Smooth muscle cell (in vitro differentiated cells): Measurements from ENCODE around the gene LGI4. TPM values are rescaled to one million over a fixed set of nuclear protein-coding genes. Genes with fewer than 3 reads are reported as not detected.

Experiments
- DNase-seq: peaks from one replicate; lab custom pipeline; 2025; ENCODE audit not compliant: unreplicated experiment; lab: John Stamatoyannopoulos, UW
- H2AFZ ChIP-seq: fragments of 200-600 bp; sonication (generic); 2 replicates; pipeline ENCODE4 v1.6.0; 2016; ENCODE audit warnings: antibody characterized with exemption, low read depth, mild to moderate bottlenecking
- H3F3A ChIP-seq: fragments of 200-600 bp; sonication (generic); 2 replicates; pipeline ENCODE4 v1.6.0; 2017; ENCODE audit warnings: antibody characterized with exemption, low read depth
- H3K27ac ChIP-seq: fragments of 200-600 bp; sonication (generic); 2 replicates; pipeline ENCODE4 v1.5.1; 2016; ENCODE audit warnings: low read depth, mild to moderate bottlenecking
- H3K27me3 ChIP-seq: fragments of 200-600 bp; sonication (generic); 2 replicates; pipeline ENCODE4 v1.6.1; 2016; ENCODE audit warnings: low read depth, mild to moderate bottlenecking
- H3K36me3 ChIP-seq: fragments of 200-600 bp; sonication (generic); 2 replicates; pipeline ENCODE4 v1.5.1; 2016; ENCODE audit warnings: low read depth
- H3K4me1 ChIP-seq: fragments of 200-600 bp; sonication (generic); 2 replicates; pipeline ENCODE4 v1.5.1; 2016; ENCODE audit warnings: low read depth
- H3K4me2 ChIP-seq: fragments of 200-600 bp; sonication (generic); 2 replicates; pipeline ENCODE4 v1.6.0; 2016; ENCODE audit warnings: mild to moderate bottlenecking
- H3K4me3 ChIP-seq: fragments of 200-600 bp; sonication (generic); 2 replicates; pipeline ENCODE4 v1.5.1; 2016; ENCODE audit warnings: mild to moderate bottlenecking
- H3K79me2 ChIP-seq: fragments of 200-600 bp; sonication (generic); 2 replicates; pipeline ENCODE4 v1.6.0; 2016; ENCODE audit warnings: low read depth, mild to moderate bottlenecking
- H3K9ac ChIP-seq: fragments of 200-600 bp; sonication (generic); 2 replicates; pipeline ENCODE4 v1.6.0; 2016; ENCODE audit warnings: low read depth
- H3K9me3 ChIP-seq: fragments of 200-600 bp; sonication (generic); replicated peaks from 2 replicates; pipeline ENCODE4 v1.5.1; 2016; ENCODE audit warnings: low read depth
- H4K20me1 ChIP-seq: fragments of 200-600 bp; sonication (generic); 2 replicates; pipeline ENCODE4 v1.6.0; 2016; ENCODE audit warnings: low read depth
- CTCF ChIP-seq: fragments of 200-600 bp; sonication (generic); IDR thresholded peaks from 2 replicates; pipeline ENCODE4 v1.5.1; 2017; ENCODE audit warnings: borderline replicate concordance, mild to moderate bottlenecking, antibody characterized with exemption; ENCODE audit not compliant: insufficient read depth, poor library complexity, severe bottlenecking
- WGBS: methylation state at CpG from one replicate; pipeline ENCODE4 v1.1.7; 2016; ENCODE audit warnings: low lambda C conversion rate; 5-methylcytosine and 5-hydroxymethylcytosine counted together
- polyA plus RNA-seq: library from polyadenylated mRNA; unstranded; fragments of >200 nt; fragmentation: Nextera tagmentation; extraction: Ambion mirVana; gene quantifications from 2 replicates; pipeline ENCODE4 v1.2.1, GENCODE V29; 2016
- total RNA-seq: library from RNA; depleted of rRNA; stranded (reverse); fragments of >200 nt; gene quantifications from 2 replicates; pipeline ENCODE4 v1.2.3, GENCODE V29; 2014

The LGI4 gene
- total and polyA plus RNA-seq, 2 experiments from 2014 or later, result 0.17 to 0.22 TPM

GRCh38 chr19:35128398-35129057, 6.3 kb downstream of the LGI4 start:
- Histone ChIP-seq H3K9ac (no peak overlapping the region), H3K9me3 (no peaks in the 10 kb centered on the region), H3K4me1 (peaks cover under 1% of the 10 kb centered on the region), H3K4me2 (no peak overlapping the region), H4K20me1 (no peaks in the 10 kb centered on the region), H2AFZ (no peak overlapping the region), H3K27ac (no peak overlapping the region), H3F3A (no peaks in the 10 kb centered on the region), H3K27me3 (no peaks in the 10 kb centered on the region), H3K79me2 (no peaks in the 10 kb centered on the region), H3K4me3 (no peak overlapping the region), H3K36me3 (no peaks in the 10 kb centered on the region)
- TF ChIP-seq CTCF, result no peak
- WGBS, result 88% methylated on average over 9 of the region's 9 CpGs
- no peak for DNase-seq

DNA sequence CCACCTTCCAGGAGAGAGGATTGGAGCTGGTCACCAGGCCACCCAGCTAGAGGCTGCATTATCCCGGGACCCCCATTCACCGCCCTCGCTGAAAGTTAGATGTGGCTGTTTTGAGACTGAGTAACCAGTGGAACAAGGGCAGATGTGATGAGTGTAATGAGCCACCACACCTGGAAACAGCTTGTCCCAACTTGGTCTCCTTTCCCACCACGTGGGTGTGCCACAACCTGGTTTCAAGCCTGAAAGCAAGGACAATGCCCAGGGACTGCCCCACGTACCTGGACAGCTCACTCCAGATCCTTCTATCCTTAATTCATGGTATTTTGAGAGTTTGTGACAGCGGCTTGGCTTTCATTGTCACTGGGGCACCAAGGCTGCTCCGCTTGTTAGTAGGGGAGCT, 7.0 kb downstream of the LGI4 start:
- Histone ChIP-seq H3K27me3 (no peaks in the 10 kb centered on the region), H3F3A (no peaks in the 10 kb centered on the region), H3K9ac (no peak overlapping the region), H2AFZ (no peak overlapping the region), H3K4me2 (no peak overlapping the region), H3K27ac (no peak overlapping the region), H3K36me3 (no peaks in the 10 kb centered on the region), H3K4me1 (peaks cover 7% of the 10 kb centered on the region), H4K20me1 (no peaks in the 10 kb centered on the region), H3K79me2 (no peaks in the 10 kb centered on the region), H3K4me3 (no peak overlapping the region), H3K9me3 (no peaks in the 10 kb centered on the region)
- WGBS, result 84% methylated on average over 7 of the region's 7 CpGs
- DNase-seq, result no peak
- no peak for TF ChIP-seq CTCF

GRCh38 chr19:35126624-35126959, 8.3 kb downstream of the LGI4 start:
- no peak overlapping the region for H3K4me2 ChIP-seq
- H4K20me1 ChIP-seq, result no peaks in the 10 kb centered on the region
- H3K36me3 ChIP-seq, result no peaks in the 10 kb centered on the region
- H3K79me2 ChIP-seq, result no peaks in the 10 kb centered on the region
- no peaks in the 10 kb centered on the region for H3K27me3 ChIP-seq
- WGBS, result 87% methylated on average over 16 of the region's 20 CpGs
- no peak overlapping the region for H3K27ac ChIP-seq
- H3F3A ChIP-seq, result no peaks in the 10 kb centered on the region
- H3K4me1 ChIP-seq, result peaks cover 10% of the 10 kb centered on the region
- no peak overlapping the region for H3K9ac ChIP-seq
- H3K9me3 ChIP-seq, result no peaks in the 10 kb centered on the region
- no peak overlapping the region for H3K4me3 ChIP-seq
- no peak for DNase-seq
- no peak for TF ChIP-seq CTCF
- no peak overlapping the region for H2AFZ ChIP-seq
